Stomach (tissue), 4 donors: Measurements from ENCODE around the gene PTPRM.

ENCODE experiments used
- POLR2A ChIP-seq, 4 donors: fragments of 450-650 bp; IDR thresholded peaks; one replicate each; pipeline ENCODE4 v1.6.1; 2016; ENCODE audit warnings: antibody characterized with exemption in 4 of 4, control low read depth in 2 of 4, mild to moderate bottlenecking in 1 of 4, moderate library complexity in 1 of 4
- POLR2AphosphoS5 ChIP-seq, 3 donors: sonication (generic); formaldehyde crosslinking; IDR thresholded peaks; one replicate each; pipeline ENCODE4 v1.6.1; 2016; ENCODE audit warnings: antibody characterized with exemption in 3 of 3
- TF ChIP-seq, protein P1 (sequence below), 7 experiments: fragments of 450-650 bp in 4 of 7; fragments of 200-600 bp in 3 of 7; sonication (generic) in 3 of 7; IDR thresholded peaks; one replicate each; pipeline ENCODE4 v1.5.1; 2016 to 2019; ENCODE audit warnings: antibody characterized with exemption in 7 of 7, control low read depth in 2 of 7, mild to moderate bottlenecking in 1 of 7

DNA sequence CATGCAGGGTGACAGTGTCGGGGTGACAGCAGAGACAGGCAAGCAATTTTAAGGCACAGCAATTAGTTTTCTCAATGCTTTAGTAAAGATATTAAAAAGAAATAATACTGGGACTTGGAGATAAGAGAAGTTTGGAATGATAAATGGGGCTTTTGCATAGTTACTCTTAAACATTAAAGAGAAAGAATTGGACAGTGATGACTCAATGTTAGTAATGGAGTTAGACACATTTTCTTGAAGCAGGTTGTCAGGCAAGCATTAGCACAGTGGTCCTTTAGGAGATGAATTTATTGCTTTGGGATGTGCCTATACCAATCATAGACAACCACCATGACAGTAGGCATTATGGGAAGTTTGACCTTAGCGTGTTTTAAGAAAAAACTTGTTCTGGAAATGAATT, 813.8 kb downstream of the PTPRM start:
- TF ChIP-seq POLR2A (IDR thresholded peaks at IDR 0.05) = no peak
- no peak for TF ChIP-seq POLR2AphosphoS5 (IDR thresholded peaks at IDR 0.05)
- TF ChIP-seq, protein P1, sequence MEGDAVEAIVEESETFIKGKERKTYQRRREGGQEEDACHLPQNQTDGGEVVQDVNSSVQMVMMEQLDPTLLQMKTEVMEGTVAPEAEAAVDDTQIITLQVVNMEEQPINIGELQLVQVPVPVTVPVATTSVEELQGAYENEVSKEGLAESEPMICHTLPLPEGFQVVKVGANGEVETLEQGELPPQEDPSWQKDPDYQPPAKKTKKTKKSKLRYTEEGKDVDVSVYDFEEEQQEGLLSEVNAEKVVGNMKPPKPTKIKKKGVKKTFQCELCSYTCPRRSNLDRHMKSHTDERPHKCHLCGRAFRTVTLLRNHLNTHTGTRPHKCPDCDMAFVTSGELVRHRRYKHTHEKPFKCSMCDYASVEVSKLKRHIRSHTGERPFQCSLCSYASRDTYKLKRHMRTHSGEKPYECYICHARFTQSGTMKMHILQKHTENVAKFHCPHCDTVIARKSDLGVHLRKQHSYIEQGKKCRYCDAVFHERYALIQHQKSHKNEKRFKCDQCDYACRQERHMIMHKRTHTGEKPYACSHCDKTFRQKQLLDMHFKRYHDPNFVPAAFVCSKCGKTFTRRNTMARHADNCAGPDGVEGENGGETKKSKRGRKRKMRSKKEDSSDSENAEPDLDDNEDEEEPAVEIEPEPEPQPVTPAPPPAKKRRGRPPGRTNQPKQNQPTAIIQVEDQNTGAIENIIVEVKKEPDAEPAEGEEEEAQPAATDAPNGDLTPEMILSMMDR (IDR thresholded peaks at IDR 0.05) = no peak
